HepG2 (cell line): ENCODE measurements around the gene CDKN2A. TPM values are rescaled to one million over a fixed set of nuclear protein-coding genes. Genes with fewer than 3 reads are reported as not detected.
A peak's percentile ranks its signal among the peaks of the same experiment; 100 is the strongest.

Experiments used
- ATAC-seq: fragments of 200-7000 bp; cut with Tn5 transposase; 3 replicates; pipeline ENCODE4 v1.9.1; 2020; ENCODE audit warnings: mild to moderate bottlenecking, moderate library complexity
- BruUV-seq: library from RNA; stranded (reverse); fragments of 400-500 nt; replicated peaks from 2 replicates; lab custom pipeline; 2021; lab: Mats Ljungman, UMichigan
- CTCF ChIA-PET: fragments of 300-600 bp; formaldehyde crosslinking; extraction: SDS; loops from one replicate; lab custom pipeline; 2021; ENCODE audit warnings: low total read pairs, inconsistent platforms, low intra/inter-chr PET ratio; lab: Yijun Ruan, JAX
- POLR2A ChIA-PET: fragments of 350-600 bp; sonication (Branson Sonifier 250); formaldehyde crosslinking; loops from one replicate; lab custom pipeline; 2020; ENCODE audit warnings: antibody characterized with exemption, inconsistent platforms; lab: Yijun Ruan, JAX
- DNase-seq: peaks from one replicate; pipeline ENCODE4 v3.0.0-alpha.2; 2015; ENCODE audit warnings: low spot score
- FAIRE-seq: peaks from 3 replicates; lab custom pipeline; 2011; peaks lifted over from hg19 to GRCh38; lab: Jason Lieb, UNC
- H2AFZ ChIP-seq: one replicate; pipeline ENCODE4 v1.6.1; 2011; ENCODE audit warnings: low read length, inconsistent platforms
- H3K27ac ChIP-seq: fragments of 300-600 bp; 3 replicates; pipeline ENCODE4 v1.8.0; 2011; ENCODE audit warnings: mixed run types, mild to moderate bottlenecking, mixed read lengths, low read length, inconsistent platforms; ENCODE audit not compliant: insufficient read depth; ENCODE audit errors: extremely low read length
- H3K27me3 ChIP-seq, 2 experiments: fragments of 200-600 bp in 1 of 2; 2 replicates in 1 of 2; 3 replicates in 1 of 2; pipeline versions ENCODE4 v1.6.0 to v1.8.0; 2011; ENCODE audit warnings: low read length in 2 of 2, mild to moderate bottlenecking in 2 of 2, moderate library complexity in 2 of 2, inconsistent platforms in 1 of 2; ENCODE audit not compliant: insufficient read depth in 2 of 2, control insufficient read depth in 1 of 2
- H3K36me3 ChIP-seq, 2 experiments: fragments of 200-600 bp in 1 of 2; replicated peaks in 1 of 2; 2 replicates in 1 of 2; 3 replicates in 1 of 2; pipeline versions ENCODE4 v1.5.1 to v1.8.0; 2011; ENCODE audit warnings: low read length in 2 of 2, inconsistent platforms in 1 of 2; ENCODE audit not compliant: insufficient read depth in 2 of 2, control insufficient read depth in 1 of 2
- H3K4me1 ChIP-seq: 2 replicates; pipeline ENCODE4 v1.5.1; 2012; ENCODE audit warnings: low read length, inconsistent platforms; ENCODE audit not compliant: insufficient read depth
- H3K4me2 ChIP-seq: 2 replicates; pipeline ENCODE4 v1.6.0; 2011; ENCODE audit warnings: low read depth, low read length, inconsistent platforms
- H3K4me3 ChIP-seq, 3 experiments: fragments of 200-600 bp in 1 of 3; sonication (generic), shearing (Covaris generic) in 1 of 3; replicated peaks in 1 of 3; 2 replicates each; pipeline ENCODE4 v1.5.1; 2011 to 2016; ENCODE audit warnings: low read length in 3 of 3, inconsistent platforms in 2 of 3, low read depth in 2 of 3, mild to moderate bottlenecking in 2 of 3, control low read depth in 1 of 3, mixed read lengths in 1 of 3; ENCODE audit not compliant: insufficient read depth in 1 of 3
- H3K79me2 ChIP-seq: one replicate; pipeline ENCODE4 v1.6.1; 2011; ENCODE audit warnings: low read length, inconsistent platforms; ENCODE audit not compliant: insufficient read depth
- H3K9ac ChIP-seq: 2 replicates; pipeline ENCODE4 v1.6.0; 2011; ENCODE audit warnings: mild to moderate bottlenecking, low read depth, low read length, inconsistent platforms; ENCODE audit not compliant: insufficient read depth
- H3K9me3 ChIP-seq: 2 replicates; pipeline ENCODE4 v1.5.1; 2012; ENCODE audit warnings: mild to moderate bottlenecking, low read length
- H4K20me1 ChIP-seq: 2 replicates; pipeline ENCODE4 v1.6.0; 2011; ENCODE audit warnings: inconsistent platforms, mild to moderate bottlenecking, low read length, moderate library complexity; ENCODE audit not compliant: insufficient read depth
- AGO2 ChIP-seq: fragments of 200-400 bp; formaldehyde crosslinking; optimal IDR thresholded peaks from 2 replicates; pipeline ENCODE3; 2017; ENCODE audit warnings: mild to moderate bottlenecking, low read depth, low read length, moderate library complexity
- ARNT2 ChIP-seq: sonication (generic); formaldehyde crosslinking; IDR thresholded peaks from 2 replicates; pipeline ENCODE4 v1.8.0; 2022; ENCODE audit warnings: mild to moderate bottlenecking, low read depth, missing genetic modification reagents, moderate library complexity
- CHD2 ChIP-seq: IDR thresholded peaks from 2 replicates; pipeline ENCODE4 v1.6.1; 2011; ENCODE audit warnings: low read depth, low read length, improper control_type of control experiment
- EEA1 ChIP-seq: sonication (generic); formaldehyde crosslinking; IDR thresholded peaks from 2 replicates; pipeline ENCODE4 v1.5.1; 2020; ENCODE audit warnings: mild to moderate bottlenecking, missing genetic modification reagents, borderline replicate concordance
- ETV6 ChIP-seq: sonication (generic); formaldehyde crosslinking; conservative IDR thresholded peaks from 2 replicates; pipeline ENCODE4 v1.4.0; 2020; ENCODE audit warnings: missing genetic modification reagents
- KDM5A ChIP-seq: fragments of 200-600 bp; sonication (generic); IDR thresholded peaks from 2 replicates; pipeline ENCODE4 v1.7.0; 2018; ENCODE audit warnings: antibody characterized with exemption, mild to moderate bottlenecking, low read length, borderline replicate concordance
- MEIS1 ChIP-seq: sonication (generic); formaldehyde crosslinking; IDR thresholded peaks from 2 replicates; pipeline ENCODE4 v1.9.0; 2021; ENCODE audit warnings: mild to moderate bottlenecking, missing genetic modification reagents, moderate library complexity, borderline replicate concordance
- MYNN ChIP-seq: sonication (generic); formaldehyde crosslinking; IDR thresholded peaks from 2 replicates; pipeline ENCODE4 v1.4.0; 2020; ENCODE audit warnings: mild to moderate bottlenecking, low read depth, missing genetic modification reagents
- PHF8 ChIP-seq: sonication (generic); formaldehyde crosslinking; IDR thresholded peaks from 2 replicates; pipeline ENCODE4 v1.5.0; 2020; ENCODE audit warnings: missing genetic modification reagents
- SATB2 ChIP-seq: sonication (generic); formaldehyde crosslinking; IDR thresholded peaks from 2 replicates; pipeline ENCODE4 v1.5.0; 2020; ENCODE audit warnings: missing genetic modification reagents
- ZFX ChIP-seq: sonication (generic); formaldehyde crosslinking; IDR thresholded peaks from 2 replicates; pipeline ENCODE4 v1.4.0; 2020; ENCODE audit warnings: mild to moderate bottlenecking, low read depth, missing genetic modification reagents, moderate library complexity
- ZHX1 ChIP-seq: sonication (generic); formaldehyde crosslinking; IDR thresholded peaks from 2 replicates; pipeline ENCODE4 v1.8.1; 2022; ENCODE audit warnings: low read depth, mild to moderate bottlenecking, missing genetic modification reagents
- ZNF207 ChIP-seq: fragments of 450-650 bp; IDR thresholded peaks from 2 replicates; pipeline ENCODE4 v1.6.1; 2016; ENCODE audit warnings: antibody characterized with exemption, borderline replicate concordance
- ZNF335 ChIP-seq: sonication (generic); formaldehyde crosslinking; IDR thresholded peaks from 2 replicates; pipeline ENCODE4 v1.4.0; 2020; ENCODE audit warnings: missing genetic modification reagents
- ZNF780A ChIP-seq: sonication (generic); formaldehyde crosslinking; IDR thresholded peaks from 2 replicates; pipeline ENCODE4 v1.8.0; 2022; ENCODE audit warnings: mild to moderate bottlenecking, missing genetic modification reagents, moderate library complexity
- WGBS: methylation state at CpG from one replicate; pipeline ENCODE4 v1.1.6; 2017; ENCODE audit warnings: low lambda C conversion rate; 5-methylcytosine and 5-hydroxymethylcytosine counted together
- in situ Hi-C: cut with HindIII; loops from 2 replicates; pipeline ENCODE4 v1.10.0; 2017; ENCODE audit warnings: low pct_unique_long_range_greater_than_20kb; ENCODE audit not compliant: extremely low pct_ligation_motif_present
- intact Hi-C: fragments of 100-400 bp; cut with micrococcal nuclease; formaldehyde crosslinking; loops from one replicate; pipeline ENCODE4 v1.10.0; 2022; ENCODE audit not compliant: unreplicated experiment
- polyA plus RNA-seq, 8 experiments: library from polyadenylated mRNA; depleted of rRNA in 3 of 8; stranded (reverse) in 7 of 8; unstranded in 1 of 8; fragments of >200 nt; fragmentation: Illumina TruSeq in 4 of 8; extraction: Trizol in 4 of 8; gene quantifications; 2 replicates each; pipeline versions ENCODE4 v1.2.1 to v1.2.3, GENCODE V29; 2011 to 2016; ENCODE audit warnings: low read depth in 4 of 8, missing spikeins in 1 of 8, mixed read lengths in 1 of 8; ENCODE audit not compliant: insufficient read depth in 1 of 8
- total RNA-seq, 5 experiments: library from RNA; depleted of rRNA; stranded (reverse); fragments of >200 nt; fragmentation: Illumina TruSeq; extraction: Trizol; gene quantifications; 2 replicates each; pipeline ENCODE4 v1.2.3, GENCODE V29; 2016; ENCODE audit warnings: low read depth in 1 of 5
- TF ChIP-seq, protein P1 (sequence below): sonication (generic); formaldehyde crosslinking; IDR thresholded peaks from 2 replicates; pipeline ENCODE4 v1.8.0; 2022; ENCODE audit warnings: mild to moderate bottlenecking, missing genetic modification reagents
- TF ChIP-seq, protein P2 (sequence below): sonication (generic); formaldehyde crosslinking; IDR thresholded peaks from 2 replicates; pipeline ENCODE4 v1.9.0; 2021; ENCODE audit warnings: missing genetic modification reagents, mild to moderate bottlenecking, borderline replicate concordance

Gene CDKN2A
- total and polyA plus RNA-seq, 2 of the 13 experiments (the other 11 are each of a cell fraction or from before 2014, with no cell fraction given), result 4.2 to 4.8 TPM

GRCh38 chr9:22008717-22009505 is 14.7 kb upstream of the CDKN2A start, which contains the start of gene CDKN2B:
TSS of gene CDKN2B (minus strand) at chr9:22009305. CDS start at chr9:22008953, 352 bp downstream.
- CTCF ChIA-PET, result interaction anchor here (3.7 kb wide), 1 partner anchor 195 kb away, joined by 70 read pairs; no protein-coding TSS in a partner anchor
- in situ Hi-C loops (loop anchor here (5.0 kb wide), 1 partner anchor 192 kb away; no protein-coding TSS in a partner anchor), intact Hi-C loops (loop anchor here (1.0 to 10.0 kb wide), 3 partner anchors 195 to 674 kb away; partner anchors contain the start of gene KLHL9)
- Histone ChIP-seq H3K9me3 (no peaks in the 10 kb centered on the region), H3K27ac (no peak within 1 kb of the TSS), H3K27me3 (no peaks in the 10 kb centered on the region), H3K36me3 (no peaks in the 10 kb centered on the region), H3K9ac (peak within 1 kb of the TSS; percentile 62; the same call in 1 of the 2 replicates), H3K4me3 (peak within 1 kb of the TSS; percentile 72 to 89 (median 76)), H3K79me2 (no peaks in the 10 kb centered on the region), H4K20me1 (no peaks in the 10 kb centered on the region), H3K4me2 (peak within 1 kb of the TSS; percentile 100), H3K4me1 (peaks cover 12% of the 10 kb centered on the region), H2AFZ (peak within 1 kb of the TSS; percentile 76)
- POLR2A ChIA-PET, result interaction anchor here (0.7 to 1.9 kb wide), 17 partner anchors 10 to 229 kb away, joined by 3 to 7 read pairs (median 4); partner anchors contain the start of genes CDKN2A and CDKN2B-AS1
- peak; percentile 57 for FAIRE-seq
- DNase-seq, result peak; percentile 85
- WGBS, result 0% methylated on average over 27 of the region's 86 CpGs
- ATAC-seq, result peak; percentile 96
- BruUV-seq, result TSS peak; percentile 76
- TF ChIP-seq, protein P1, sequence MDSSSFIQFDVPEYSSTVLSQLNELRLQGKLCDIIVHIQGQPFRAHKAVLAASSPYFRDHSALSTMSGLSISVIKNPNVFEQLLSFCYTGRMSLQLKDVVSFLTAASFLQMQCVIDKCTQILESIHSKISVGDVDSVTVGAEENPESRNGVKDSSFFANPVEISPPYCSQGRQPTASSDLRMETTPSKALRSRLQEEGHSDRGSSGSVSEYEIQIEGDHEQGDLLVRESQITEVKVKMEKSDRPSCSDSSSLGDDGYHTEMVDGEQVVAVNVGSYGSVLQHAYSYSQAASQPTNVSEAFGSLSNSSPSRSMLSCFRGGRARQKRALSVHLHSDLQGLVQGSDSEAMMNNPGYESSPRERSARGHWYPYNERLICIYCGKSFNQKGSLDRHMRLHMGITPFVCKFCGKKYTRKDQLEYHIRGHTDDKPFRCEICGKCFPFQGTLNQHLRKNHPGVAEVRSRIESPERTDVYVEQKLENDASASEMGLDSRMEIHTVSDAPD (CRISPR knock-in tag), result no peak
- TF ChIP-seq ARNT2 (CRISPR knock-in tag) (peak; percentile 44; the same call in 1 of the 2 replicates), MYNN (no peak), ZNF207 (no peak), PHF8 (CRISPR knock-in tag) (peak; percentile 65; the same call in 1 of the 2 replicates), ZNF335 (CRISPR knock-in tag) (no peak), ETV6 (CRISPR knock-in tag) (0 out of 2 replicates have a peak, but pooled peaks have one; percentile 26), AGO2 (peak; percentile 53), MEIS1 (CRISPR knock-in tag) (peak; percentile 68; the same call in 1 of the 2 replicates), ZHX1 (CRISPR knock-in tag) (no peak), ZNF780A (CRISPR knock-in tag) (no peak), EEA1 (CRISPR knock-in tag) (no peak), SATB2 (no peak), KDM5A (no peak), CHD2 (no peak), ZFX (CRISPR knock-in tag) (peak; percentile 67)
- TF ChIP-seq, protein P2, sequence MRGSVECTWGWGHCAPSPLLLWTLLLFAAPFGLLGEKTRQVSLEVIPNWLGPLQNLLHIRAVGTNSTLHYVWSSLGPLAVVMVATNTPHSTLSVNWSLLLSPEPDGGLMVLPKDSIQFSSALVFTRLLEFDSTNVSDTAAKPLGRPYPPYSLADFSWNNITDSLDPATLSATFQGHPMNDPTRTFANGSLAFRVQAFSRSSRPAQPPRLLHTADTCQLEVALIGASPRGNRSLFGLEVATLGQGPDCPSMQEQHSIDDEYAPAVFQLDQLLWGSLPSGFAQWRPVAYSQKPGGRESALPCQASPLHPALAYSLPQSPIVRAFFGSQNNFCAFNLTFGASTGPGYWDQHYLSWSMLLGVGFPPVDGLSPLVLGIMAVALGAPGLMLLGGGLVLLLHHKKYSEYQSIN (CRISPR knock-in tag), result no peak
